Activated CD8-positive, alpha-beta T cell treated with anti-CD3 and anti-CD28 coated beads for 36 hours (primary cell): ENCODE measurements around the gene ST6GALNAC4. TPM values are rescaled to one million over a fixed set of nuclear protein-coding genes. Genes with fewer than 3 reads are reported as not detected.
"Not testable (repeated sequence)": the region's sequence is repeated elsewhere in the genome, so short reads cannot be mapped to it uniquely, and the experiment has no call there.

Experiments used
- ATAC-seq: fragments of 200-7000 bp; cut with Tn5 transposase; one replicate; pipeline ENCODE4 v1.10.0; 2021; ENCODE audit warnings: mild to moderate bottlenecking, moderate library complexity
- CTCF ChIA-PET: fragments of 350-600 bp; sonication (Branson Sonifier 250); formaldehyde crosslinking; loops from one replicate; lab custom pipeline; 2021; ENCODE audit warnings: antibody characterized with exemption; lab: Charles Lee
- POLR2A ChIA-PET: fragments of 350-600 bp; sonication (Branson Sonifier 250); formaldehyde crosslinking; loops from one replicate; lab custom pipeline; 2021; ENCODE audit warnings: antibody characterized with exemption; lab: Charles Lee
- DNase-seq: peaks from one replicate; pipeline ENCODE4 v3.0.0-alpha.2; 2020
- H3K27ac Mint-ChIP-seq: one replicate; pipeline ENCODE4 v1.8.0; 2021; ENCODE audit warnings: mild to moderate bottlenecking, mixed read lengths
- H3K27me3 Mint-ChIP-seq: one replicate; pipeline ENCODE4 v1.8.0; 2021; ENCODE audit warnings: mixed read lengths
- H3K36me3 Mint-ChIP-seq: one replicate; pipeline ENCODE4 v1.8.0; 2021; ENCODE audit warnings: low read depth, mixed read lengths
- H3K4me1 Mint-ChIP-seq: one replicate; pipeline ENCODE4 v1.8.0; 2021; ENCODE audit warnings: low read depth, mixed read lengths
- H3K4me3 Mint-ChIP-seq: one replicate; pipeline ENCODE4 v1.8.0; 2021; ENCODE audit warnings: mild to moderate bottlenecking, moderate library complexity, mixed read lengths
- H3K9me3 Mint-ChIP-seq: one replicate; pipeline ENCODE4 v1.8.0; 2021; ENCODE audit warnings: mixed read lengths
- intact Hi-C: fragments of 100-400 bp; cut with micrococcal nuclease; formaldehyde crosslinking; loops from one replicate; pipeline ENCODE4 v1.10.0; 2022
- total RNA-seq, 2 experiments: library from RNA; stranded (reverse); gene quantifications; one replicate each; pipeline ENCODE4 v1.2.3, GENCODE V29; 2021
- TF ChIP-seq, protein P1 (sequence below): fragments of 200-600 bp; IDR thresholded peaks from one replicate; pipeline ENCODE4 v1.8.0; 2022; ENCODE audit warnings: antibody characterized with exemption, mild to moderate bottlenecking

The ST6GALNAC4 gene
- total RNA-seq, 2 experiments from 2014 or later: 34.3 to 34.9 TPM

DNA sequence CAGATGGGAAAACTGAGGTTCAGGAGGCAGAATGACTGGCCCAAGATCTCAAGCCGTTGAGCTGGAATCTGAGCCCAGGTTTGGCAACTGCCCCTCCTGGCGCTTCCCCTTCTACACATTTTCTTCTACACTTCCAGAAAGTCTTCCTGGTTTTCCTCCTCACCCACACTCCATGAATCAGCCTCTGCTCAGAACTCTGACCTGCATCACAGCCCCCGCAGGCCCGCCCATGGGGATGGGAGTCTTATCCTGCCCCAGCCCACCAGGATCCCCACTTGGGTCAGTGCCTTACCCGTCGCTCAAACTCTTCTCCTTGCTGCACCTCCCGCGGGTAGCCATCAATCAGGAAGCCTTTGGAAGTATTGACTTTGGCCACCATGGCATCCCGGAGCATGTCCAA lies 45.3 kb downstream of the ST6GALNAC4 start:
- Mint-ChIP-seq H3K4me3 (no peak overlapping the region), H3K27ac (no peak overlapping the region), H3K36me3 (no peaks in the 10 kb centered on the region), H3K27me3 (no peaks in the 10 kb centered on the region), H3K9me3 (no peaks in the 10 kb centered on the region), H3K4me1 (no peaks in the 10 kb centered on the region)
- ChIA-PET CTCF (interaction anchor here (1.2 to 9.2 kb wide), 8 partner anchors 8 to 138 kb away, joined by 3 to 107 read pairs (median 39); partner anchors contain the start of genes ENG and TOR2A), POLR2A (interaction anchor here (0.6 to 1.9 kb wide), 4 partner anchors 10 to 218 kb away, joined by 3 to 9 read pairs (median 4); partner anchors contain the start of gene ENG)
- intact Hi-C loops: no loop called here
- ATAC-seq (no peak), DNase-seq (no peak)
- TF ChIP-seq, protein P1, sequence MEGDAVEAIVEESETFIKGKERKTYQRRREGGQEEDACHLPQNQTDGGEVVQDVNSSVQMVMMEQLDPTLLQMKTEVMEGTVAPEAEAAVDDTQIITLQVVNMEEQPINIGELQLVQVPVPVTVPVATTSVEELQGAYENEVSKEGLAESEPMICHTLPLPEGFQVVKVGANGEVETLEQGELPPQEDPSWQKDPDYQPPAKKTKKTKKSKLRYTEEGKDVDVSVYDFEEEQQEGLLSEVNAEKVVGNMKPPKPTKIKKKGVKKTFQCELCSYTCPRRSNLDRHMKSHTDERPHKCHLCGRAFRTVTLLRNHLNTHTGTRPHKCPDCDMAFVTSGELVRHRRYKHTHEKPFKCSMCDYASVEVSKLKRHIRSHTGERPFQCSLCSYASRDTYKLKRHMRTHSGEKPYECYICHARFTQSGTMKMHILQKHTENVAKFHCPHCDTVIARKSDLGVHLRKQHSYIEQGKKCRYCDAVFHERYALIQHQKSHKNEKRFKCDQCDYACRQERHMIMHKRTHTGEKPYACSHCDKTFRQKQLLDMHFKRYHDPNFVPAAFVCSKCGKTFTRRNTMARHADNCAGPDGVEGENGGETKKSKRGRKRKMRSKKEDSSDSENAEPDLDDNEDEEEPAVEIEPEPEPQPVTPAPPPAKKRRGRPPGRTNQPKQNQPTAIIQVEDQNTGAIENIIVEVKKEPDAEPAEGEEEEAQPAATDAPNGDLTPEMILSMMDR: no peak

DNA sequence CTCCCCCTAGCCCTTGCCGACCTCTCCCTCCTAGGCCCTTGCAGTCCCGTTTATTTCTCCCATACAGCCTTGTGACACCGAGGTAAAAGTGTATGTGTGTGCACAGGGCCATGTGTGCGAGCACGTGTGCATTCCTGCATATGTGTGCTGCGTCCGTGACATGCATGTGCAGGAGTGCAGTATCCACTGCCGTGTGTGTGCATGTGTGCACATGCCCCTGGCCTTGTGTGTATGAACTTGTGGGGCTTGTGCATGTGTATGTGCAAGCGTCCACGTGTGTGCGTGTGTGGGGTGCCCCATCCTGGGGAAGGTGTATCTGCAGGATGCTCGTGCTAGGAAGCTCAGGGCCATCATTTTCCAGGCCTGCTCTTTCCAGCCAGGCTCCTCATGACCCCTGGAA lies 46.0 kb downstream of the ST6GALNAC4 start:
- Mint-ChIP-seq H3K4me3 (no peak overlapping the region), H3K4me1 (peaks cover 1% of the 10 kb centered on the region), H3K27ac (no peak overlapping the region), H3K9me3 (no peaks in the 10 kb centered on the region), H3K27me3 (no peaks in the 10 kb centered on the region), H3K36me3 (no peaks in the 10 kb centered on the region)
- TF ChIP-seq, protein P1: no peak
- no peak for DNase-seq
- no peak for ATAC-seq
- CTCF ChIA-PET: interaction anchor here (1.3 to 9.2 kb wide), 24 partner anchors 9 to 284 kb away, joined by 3 to 107 read pairs (median 13); partner anchors contain the start of genes CDK9, ENG, FPGS and PTRH1
- POLR2A ChIA-PET: interaction anchor here (0.6 to 1.4 kb wide), 3 partner anchors 127 to 219 kb away, joined by 3 to 4 read pairs (median 3); no protein-coding TSS in a partner anchor
- intact Hi-C loops: no loop called here

DNA sequence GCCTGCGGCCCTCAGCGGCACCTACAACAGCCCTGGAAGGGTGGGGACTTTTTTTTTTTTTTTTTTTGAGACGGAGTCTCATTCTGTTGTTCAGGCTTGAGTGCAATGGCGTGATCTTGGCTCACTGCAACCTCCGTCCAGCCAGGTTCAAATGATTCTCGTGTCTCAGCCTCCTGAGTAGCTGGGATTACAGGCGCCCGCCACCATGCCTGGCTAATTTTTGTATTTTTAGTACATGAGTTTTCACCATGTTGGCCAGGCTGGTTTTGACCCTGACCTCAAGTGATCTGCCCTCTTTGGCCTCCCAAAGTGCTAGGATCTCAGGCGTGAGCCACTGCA lies 46.7 kb downstream of the ST6GALNAC4 start:
- DNase-seq, intact Hi-C loops, H3K36me3 Mint-ChIP-seq, H3K27ac Mint-ChIP-seq, H3K27me3 Mint-ChIP-seq, H3K4me3 Mint-ChIP-seq, H3K9me3 Mint-ChIP-seq, ATAC-seq, H3K4me1 Mint-ChIP-seq: not testable (repeated sequence)
- ChIA-PET CTCF (interaction anchor here (0.6 to 9.2 kb wide), 60 partner anchors 8 to 569 kb away, joined by 3 to 107 read pairs (median 5); partner anchors contain the start of genes CDK9, ENG, FPGS and PTRH1), POLR2A (interaction anchor here (0.7 to 2.0 kb wide), 11 partner anchors 8 to 247 kb away, joined by 3 to 8 read pairs (median 3); partner anchors contain the start of genes ENG and ST6GALNAC6)
- TF ChIP-seq, protein P1: peak; percentile 55

DNA sequence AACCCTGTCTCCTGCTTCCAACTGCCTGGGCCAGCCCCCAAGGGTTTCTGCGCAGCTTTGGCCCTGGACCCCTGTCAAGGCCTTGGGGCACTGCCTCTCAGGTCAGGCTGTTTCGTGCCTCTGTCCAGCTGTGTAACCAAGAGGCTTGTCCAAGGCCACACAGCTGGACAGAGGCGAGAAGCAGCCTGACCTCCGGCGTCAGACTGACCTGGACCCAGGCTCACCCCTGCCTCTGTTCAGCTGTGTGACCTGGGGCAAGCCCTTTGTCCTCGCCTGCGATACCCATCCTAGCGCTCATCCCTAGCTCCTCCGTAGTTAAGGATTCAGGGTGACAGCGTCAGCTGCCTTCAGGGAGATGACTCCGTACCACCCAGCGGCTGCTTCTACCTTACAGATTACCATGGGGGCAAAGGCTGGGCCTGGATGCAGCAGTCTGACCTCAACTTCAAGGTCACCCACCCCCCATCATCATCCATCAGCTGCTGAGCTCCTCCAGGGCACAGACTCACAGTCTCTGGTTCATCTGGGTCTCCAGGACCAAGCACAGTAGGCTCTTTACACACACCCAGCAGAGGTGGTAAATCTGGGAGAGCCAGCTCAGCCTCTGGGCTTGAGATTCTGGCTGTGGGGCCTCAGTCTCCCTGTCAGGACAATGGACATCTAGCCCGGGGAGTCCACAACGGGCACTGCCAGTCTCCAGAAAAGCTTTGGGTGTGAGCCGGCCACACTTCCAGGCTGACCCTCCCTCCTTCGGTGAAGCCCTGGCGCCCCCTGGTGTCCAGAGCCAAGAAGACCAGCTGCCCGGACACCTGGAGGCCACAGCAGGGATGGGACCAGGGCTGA lies 47.3 kb downstream of the ST6GALNAC4 start:
- POLR2A ChIA-PET: interaction anchor here (0.7 to 2.0 kb wide), 13 partner anchors 9 to 248 kb away, joined by 3 to 8 read pairs (median 3); partner anchors contain the start of genes ENG and ST6GALNAC6
- H3K27me3 Mint-ChIP-seq: no peaks in the 10 kb centered on the region
- H3K36me3 Mint-ChIP-seq: no peaks in the 10 kb centered on the region

More for the DNA sequence above, 47.3 kb downstream of the ST6GALNAC4 start:
- Mint-ChIP-seq H3K4me1 (peaks cover 14% of the 10 kb centered on the region), H3K27ac (no peak overlapping the region), H3K4me3 (no peak overlapping the region), H3K9me3 (no peaks in the 10 kb centered on the region)
- ATAC-seq (peak; percentile 87), DNase-seq (peak; percentile 87)
- CTCF ChIA-PET: interaction anchor here (0.6 to 9.2 kb wide), 69 partner anchors 8 to 568 kb away, joined by 3 to 107 read pairs (median 5); partner anchors contain the start of genes CDK9, ENG, FPGS and PTRH1
- intact Hi-C loops: loop anchor here (5.0 kb wide), 2 partner anchors 67 to 132 kb away; partner anchors contain the start of genes FPGS and TOR2A
- TF ChIP-seq, protein P1: peak; percentile 96
